ENCODE results near the gene EZH1.

The EZH1 gene

DNA sequence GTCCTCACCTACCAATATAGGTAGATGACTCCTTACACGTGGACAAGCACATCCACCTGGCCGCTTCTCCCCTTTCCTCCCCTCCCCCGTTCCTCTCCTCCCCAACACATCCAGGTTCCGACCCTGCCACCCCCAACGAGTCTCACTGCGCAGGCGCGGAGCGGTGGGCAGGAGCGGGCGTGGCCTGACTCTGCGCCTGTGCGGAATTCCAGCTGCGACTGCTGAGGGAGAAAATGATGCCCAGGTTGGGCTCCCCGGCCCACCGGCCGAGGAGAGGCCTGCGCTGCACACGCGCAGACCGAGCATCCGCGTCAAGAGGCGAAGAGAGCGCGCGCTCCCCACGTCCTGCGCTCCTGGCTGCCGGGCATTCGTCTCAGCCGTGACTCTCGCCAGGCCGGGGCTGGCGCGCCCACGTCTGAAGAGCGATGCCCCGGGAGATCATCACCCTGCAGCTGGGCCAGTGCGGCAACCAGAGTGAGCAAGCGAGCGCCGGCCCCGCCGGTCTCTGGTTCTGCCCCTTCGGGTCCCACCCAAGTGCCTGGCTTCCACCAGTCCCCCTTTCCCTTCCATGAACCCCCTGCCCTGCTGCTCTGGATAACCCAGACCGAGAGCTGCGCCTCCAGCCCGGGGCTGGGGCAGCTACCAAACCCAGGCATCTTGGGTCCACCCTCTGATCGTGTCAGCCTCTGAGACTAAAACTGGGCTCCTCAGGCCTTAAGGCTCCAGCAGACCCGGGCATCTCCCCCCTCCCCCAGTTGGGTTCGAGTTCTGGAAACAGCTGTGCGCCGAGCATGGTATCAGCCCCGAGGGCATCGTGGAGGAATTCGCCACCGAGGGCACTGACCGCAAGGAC is 85.5 kb downstream of the EZH1 start, which contains the start of gene TUBG2:
Gene TUBG2 (plus strand): TSS at position 206 of the 853 bp plus-strand sequence. CDS start 220 bp downstream, at position 426.
- TF ChIP-seq, protein P1, sequence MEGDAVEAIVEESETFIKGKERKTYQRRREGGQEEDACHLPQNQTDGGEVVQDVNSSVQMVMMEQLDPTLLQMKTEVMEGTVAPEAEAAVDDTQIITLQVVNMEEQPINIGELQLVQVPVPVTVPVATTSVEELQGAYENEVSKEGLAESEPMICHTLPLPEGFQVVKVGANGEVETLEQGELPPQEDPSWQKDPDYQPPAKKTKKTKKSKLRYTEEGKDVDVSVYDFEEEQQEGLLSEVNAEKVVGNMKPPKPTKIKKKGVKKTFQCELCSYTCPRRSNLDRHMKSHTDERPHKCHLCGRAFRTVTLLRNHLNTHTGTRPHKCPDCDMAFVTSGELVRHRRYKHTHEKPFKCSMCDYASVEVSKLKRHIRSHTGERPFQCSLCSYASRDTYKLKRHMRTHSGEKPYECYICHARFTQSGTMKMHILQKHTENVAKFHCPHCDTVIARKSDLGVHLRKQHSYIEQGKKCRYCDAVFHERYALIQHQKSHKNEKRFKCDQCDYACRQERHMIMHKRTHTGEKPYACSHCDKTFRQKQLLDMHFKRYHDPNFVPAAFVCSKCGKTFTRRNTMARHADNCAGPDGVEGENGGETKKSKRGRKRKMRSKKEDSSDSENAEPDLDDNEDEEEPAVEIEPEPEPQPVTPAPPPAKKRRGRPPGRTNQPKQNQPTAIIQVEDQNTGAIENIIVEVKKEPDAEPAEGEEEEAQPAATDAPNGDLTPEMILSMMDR (conservative IDR thresholded peaks at IDR 0.05; ENCODE audit: low read length): no peak
- peak; percentile 84 for DNase-seq (ENCODE audit: low read depth)

DNA sequence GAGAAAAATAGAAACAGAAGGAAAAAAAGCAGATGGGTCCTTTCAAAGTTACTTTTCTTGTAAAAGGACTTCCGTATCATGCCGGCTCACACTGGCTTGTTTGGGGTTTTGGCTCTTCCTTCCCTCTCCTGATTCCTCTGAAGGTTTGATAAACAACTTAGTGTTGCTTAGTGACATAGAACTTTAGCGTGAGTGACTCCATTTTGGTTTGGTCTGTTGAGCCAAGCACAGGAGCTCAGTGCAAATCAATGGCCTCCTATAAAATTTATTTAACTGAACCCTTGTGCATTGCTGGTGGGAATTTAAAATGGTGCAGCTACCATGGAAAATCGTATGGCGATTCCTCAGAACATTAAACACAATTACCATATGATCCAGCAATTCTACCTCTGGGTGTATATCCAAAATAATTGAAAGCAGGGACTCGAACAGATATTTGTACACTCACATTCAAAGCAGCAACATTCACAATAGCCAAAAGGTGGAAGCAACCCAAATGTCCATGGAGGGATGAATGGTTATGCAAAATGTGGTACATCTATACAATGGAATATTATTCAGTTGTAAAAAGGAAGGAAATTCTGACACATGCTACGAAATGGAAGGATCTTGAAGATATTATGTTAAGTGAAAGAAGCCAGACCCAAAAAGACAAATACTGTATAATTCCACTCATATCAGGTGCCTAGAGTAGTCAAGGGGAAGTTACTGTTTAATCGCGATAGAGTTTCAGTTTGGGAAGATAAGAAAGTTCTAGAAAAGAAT is 86.8 kb downstream of the EZH1 start:
- TF ChIP-seq, protein P1 (conservative IDR thresholded peaks at IDR 0.05; ENCODE audit: low read length): no peak
- no peak for DNase-seq (ENCODE audit: low read depth)
- no peak overlapping the region for H3K4me3 ChIP-seq (ENCODE audit: low read length)

More for the DNA sequence above, 85.5 kb downstream of the EZH1 start, which contains the start of gene TUBG2:
- peak within 1 kb of the TSS; percentile 82 for H3K4me3 ChIP-seq (ENCODE audit: low read length)

DNA sequence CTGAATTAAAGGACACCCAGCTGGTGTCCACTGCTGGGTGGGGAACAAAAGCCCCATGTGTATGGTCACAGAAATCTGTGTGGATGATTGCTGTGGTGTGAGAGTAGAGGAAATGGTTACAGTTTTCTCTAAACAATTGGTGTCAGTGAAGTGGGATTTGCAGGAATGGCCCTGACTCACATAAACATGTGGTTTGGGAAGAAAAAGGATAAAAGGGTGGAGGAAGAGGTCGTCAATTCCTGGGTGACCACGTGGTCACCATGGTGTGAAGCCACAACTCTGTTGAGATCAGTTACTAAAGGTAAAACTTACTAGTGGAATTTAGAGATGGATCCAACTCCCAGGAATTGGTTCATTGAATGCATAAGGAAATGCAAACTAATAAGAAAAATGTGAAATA is 89.3 kb downstream of the EZH1 start:
- TF ChIP-seq, protein P1 (conservative IDR thresholded peaks at IDR 0.05; ENCODE audit: low read length): no peak
- H3K4me3 ChIP-seq (ENCODE audit: low read length): no peak overlapping the region
- peak; percentile 63 for DNase-seq (ENCODE audit: low read depth)

DNA sequence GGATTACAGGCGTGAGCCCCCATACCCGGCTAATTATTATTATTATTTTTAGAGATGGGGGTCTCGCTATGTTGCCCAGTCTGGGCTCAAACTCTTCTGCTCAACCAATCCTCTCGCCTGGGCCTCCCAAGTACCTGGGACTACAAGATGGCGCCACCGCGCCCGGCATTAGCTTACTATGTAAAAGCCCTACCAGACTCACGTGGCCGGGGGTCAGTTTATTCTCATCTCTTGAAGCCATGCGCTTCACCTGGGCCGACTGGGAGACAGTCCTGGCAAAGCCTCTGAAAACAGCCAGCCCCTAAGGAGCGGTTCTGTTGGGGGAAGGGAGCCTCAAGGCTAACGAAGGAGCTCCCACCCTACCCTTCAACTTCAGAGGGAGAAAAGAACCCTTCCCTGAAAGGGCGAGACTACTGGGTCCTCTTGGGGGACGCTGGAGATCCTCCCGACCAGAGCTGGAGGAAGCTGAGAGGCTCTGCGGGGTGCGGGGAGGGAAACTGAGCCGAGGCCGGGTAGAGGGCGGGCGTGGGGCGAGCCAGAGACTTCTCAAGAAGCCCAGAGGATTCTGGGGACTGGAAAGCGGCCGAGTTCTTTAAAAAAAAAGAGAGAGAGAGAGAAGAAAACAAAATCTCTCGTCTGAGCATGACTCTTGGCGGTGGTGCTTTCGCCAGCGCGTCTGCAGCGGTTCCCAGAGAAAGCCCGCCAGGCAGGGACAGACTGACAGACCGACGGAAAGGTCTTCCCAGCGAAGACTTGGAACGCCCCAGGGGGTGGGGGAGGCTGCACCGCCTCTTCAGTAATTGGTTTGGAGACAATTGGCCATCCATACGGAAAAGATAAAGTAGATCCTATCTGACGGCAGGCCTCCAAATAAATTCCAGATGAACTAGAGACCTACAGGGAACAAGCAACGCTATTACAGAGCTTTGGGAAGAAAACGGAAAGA is 91.4 kb downstream of the EZH1 start:
- DNase-seq (ENCODE audit: low read depth): peak; percentile 82
- H3K4me3 ChIP-seq (ENCODE audit: low read length): peak overlapping the region; percentile 55

DNA sequence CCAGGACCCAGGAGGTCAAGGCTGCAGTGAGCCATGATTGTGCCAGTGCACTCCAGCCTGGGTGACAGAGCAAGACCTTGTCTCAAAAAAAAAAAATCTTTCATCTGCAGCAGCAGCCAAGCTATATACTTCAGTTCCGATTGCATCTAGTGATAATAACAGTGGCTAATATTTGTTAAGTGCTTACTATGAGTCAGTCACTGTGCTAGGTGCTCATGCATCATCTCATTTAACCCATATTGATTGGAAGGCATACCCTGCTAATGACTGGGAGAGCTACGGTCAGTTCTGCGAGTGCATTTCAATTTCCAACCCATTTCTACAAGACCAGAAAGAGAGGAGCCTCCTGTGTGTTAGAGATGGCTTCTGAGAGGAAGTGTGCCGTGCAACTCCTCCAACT is 93.4 kb downstream of the EZH1 start:
- H3K4me3 ChIP-seq (ENCODE audit: low read length): no peak overlapping the region

More for the DNA sequence above, 91.4 kb downstream of the EZH1 start:
- TF ChIP-seq, protein P1 (conservative IDR thresholded peaks at IDR 0.05; ENCODE audit: low read length): no peak

More for the DNA sequence above, 93.4 kb downstream of the EZH1 start:
- TF ChIP-seq, protein P1 (conservative IDR thresholded peaks at IDR 0.05; ENCODE audit: low read length): no peak
- DNase-seq (ENCODE audit: low read depth): no peak

Data from AG10803 (cell line).